Inferior parietal cortex (tissue), 1 donor: ENCODE results near the gene HIVEP3.

Experiments
- DNase-seq: peaks from one replicate; pipeline ENCODE4 v3.0.0-alpha.2; 2016; ENCODE audit errors: extremely low spot score

Gene HIVEP3

DNA sequence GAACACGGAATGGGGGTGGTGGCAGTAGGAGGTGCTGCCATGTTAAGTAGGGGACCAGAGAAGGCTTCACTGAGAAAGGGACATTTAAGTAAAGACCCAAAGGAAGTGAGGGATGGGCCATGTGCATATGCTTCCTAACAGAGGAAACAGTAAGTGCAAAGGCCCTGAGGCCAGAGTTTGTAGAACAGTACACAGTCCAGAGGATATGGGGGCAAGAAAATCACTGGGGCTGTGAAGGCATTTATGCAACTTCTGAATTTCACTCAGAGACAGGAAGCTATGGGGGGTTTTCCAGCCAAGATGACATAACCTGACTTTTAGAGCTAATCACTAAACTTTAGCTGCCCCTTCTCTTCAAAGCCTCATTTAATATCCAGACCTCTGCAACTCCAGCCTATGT lies 231.7 kb downstream of the HIVEP3 start:
- no peak for DNase-seq

DNA sequence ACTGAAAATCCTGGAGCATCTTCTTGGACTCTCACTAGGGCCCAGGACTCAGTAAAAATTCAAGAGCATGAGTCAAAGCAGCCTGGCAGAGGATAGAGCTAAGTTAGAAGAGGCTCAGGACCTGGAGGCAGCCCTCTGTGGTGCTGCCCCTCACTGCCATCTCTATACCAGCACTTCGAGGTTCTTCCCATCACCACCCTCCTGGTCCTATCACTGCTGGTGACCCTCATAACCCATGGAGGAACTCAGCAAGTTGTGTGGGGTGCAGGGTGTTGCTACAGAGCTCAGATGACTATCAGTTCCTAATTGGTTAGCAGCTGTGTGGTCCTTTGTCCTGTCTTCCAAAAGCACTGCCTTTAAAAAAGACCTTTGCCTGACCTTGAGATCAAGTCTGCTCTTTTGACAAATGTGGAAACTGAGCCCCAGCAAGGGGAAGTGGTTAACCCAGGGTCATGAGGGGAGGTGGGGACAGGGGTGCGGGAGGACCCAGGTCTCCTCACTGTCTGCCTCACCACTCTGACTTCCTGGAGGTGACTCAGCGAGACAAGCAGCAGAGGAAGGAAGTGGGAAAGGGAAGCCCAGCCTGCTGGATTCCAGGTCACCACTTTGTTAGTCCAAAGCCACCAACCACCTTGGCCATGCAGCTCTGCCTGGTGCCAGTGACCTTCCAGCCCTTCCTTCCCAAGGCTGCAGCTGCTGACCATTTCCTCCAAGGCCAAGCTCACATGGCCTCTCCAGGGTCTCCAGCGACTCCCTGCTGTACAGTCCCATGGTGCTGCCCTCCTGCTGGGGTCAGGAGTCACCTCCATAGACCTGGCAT lies 234.8 kb downstream of the HIVEP3 start:
- no peak for DNase-seq

DNA sequence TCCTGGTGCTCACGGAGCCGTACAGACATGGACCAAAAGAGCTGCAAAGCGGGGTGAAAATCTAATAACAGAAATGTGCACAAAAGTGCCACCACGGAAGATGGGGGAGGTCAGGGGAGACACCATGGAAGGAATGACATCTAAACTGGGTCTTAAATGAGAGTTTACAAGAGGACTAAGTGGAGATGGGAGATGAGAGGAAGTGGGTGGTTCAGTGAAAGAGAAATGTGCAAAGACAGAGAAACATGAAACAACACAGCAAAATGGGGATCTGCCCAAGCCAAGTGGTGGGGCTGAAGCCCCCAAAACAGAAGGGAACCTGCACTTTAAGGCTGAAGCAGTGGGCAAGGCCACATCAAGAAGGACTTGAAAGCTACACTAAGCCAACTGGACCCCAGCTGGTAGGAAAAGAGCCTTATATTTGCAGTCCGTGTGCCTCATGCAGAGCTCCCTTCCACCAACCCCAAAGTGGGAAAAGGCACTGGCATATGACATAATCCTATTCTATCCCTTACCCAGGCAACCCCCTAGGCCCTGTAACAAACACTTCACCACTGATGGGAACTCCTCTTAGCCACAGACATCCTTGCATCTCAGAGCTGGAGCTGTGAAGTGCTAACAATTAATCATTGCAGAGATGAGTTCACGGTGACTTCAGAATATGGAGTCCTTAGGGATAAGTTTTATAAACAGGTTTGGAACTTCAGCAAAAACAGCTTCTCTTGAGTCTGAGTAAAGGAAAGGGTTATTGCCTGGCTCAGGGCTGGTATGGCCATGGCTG lies 235.7 kb downstream of the HIVEP3 start:
- no peak for DNase-seq

DNA sequence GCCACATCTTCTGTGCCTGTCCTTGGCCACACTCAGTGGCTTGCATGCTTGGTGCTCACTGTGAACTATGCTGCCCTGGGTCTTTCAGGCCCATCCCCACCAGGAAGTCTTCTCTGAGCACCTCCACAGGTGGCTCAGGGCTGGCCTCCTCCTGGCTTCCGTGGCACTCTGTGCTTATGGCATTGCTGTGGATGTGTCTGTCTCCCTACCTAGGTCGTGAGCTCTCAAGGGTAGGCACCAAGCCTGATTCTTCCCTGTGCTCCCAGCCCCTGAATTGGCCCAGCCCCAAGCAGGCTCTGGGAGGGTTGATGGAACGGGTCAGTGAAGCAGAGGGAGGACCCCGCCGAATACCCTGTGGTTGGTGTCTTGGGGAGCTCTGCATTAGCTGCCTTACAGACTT lies 236.6 kb downstream of the HIVEP3 start:
- DNase-seq: no peak

DNA sequence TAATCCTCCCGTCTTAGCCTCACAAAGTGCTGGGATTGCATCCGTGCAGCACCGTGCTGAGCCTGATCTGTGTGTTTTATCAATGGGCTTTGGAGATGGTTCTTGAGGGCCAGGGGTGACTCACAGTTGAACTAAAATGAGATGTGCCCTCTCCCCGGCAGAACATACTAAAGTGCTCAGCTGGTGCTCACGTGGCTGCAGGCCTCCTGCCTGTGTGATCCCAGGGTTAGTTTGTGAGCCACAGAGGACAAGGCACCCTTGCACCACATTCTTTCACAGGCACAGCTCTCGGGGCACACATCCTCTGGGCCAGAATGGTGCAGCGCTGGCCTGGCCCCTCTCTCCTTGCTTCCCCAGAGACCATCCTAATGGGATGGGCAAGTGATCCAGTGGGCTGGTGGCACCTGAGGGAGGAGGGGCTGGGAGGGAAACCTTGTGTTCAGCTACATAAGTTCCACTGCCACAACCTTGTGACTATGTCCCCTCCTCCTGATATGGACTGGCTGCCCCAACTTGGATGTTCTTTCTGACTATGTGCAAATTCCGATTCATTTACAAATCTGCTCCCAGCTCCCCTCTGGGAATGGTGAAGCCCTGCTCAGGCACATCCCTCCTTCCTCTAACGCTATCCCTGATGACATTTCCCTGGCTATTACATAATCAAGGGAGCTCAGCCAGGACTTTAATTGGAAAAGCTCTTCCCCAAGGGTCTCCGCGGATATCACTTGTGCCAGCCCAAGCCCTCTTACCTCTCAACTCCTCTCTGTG lies 237.2 kb downstream of the HIVEP3 start:
- DNase-seq: no peak

DNA sequence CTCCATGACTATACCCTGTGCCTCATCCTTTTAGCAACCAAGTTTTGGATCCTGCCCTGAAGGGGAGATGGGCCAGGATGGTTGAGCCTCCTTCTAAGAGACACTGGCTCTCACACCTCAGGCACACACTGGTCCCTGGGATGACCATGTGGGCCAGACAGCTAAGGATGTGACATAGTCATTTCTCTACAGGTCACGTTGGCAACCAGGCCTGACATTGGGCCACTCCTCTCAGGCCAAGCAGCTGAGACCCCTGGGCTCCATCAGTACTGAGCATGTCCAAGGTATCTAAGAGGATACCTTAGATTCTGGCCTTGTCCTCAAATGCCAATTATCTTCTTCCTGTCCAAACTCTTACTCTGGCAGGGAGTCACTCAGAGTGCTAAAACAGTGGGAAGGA lies 238.7 kb downstream of the HIVEP3 start:
- DNase-seq: no peak

DNA sequence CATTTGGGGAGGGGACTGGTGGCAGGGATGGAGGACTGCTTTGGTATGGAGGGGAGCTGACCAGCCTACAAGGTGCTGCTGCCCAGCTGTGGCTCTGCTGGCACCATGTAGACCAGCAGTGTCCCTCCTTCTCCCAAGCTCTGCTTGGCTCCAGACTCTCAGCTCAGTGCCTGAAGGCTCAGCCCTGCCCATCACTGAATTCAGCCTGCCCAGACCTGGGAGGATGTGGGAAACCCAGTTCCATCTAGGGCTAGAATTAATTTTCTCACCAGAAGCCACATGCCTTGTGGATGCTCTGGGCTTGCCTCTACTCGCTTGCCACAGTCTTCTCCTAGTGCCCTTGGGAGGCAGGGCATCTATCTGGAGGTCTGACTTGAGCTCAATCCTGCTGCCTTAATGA lies 239.2 kb downstream of the HIVEP3 start:
- DNase-seq: no peak

DNA sequence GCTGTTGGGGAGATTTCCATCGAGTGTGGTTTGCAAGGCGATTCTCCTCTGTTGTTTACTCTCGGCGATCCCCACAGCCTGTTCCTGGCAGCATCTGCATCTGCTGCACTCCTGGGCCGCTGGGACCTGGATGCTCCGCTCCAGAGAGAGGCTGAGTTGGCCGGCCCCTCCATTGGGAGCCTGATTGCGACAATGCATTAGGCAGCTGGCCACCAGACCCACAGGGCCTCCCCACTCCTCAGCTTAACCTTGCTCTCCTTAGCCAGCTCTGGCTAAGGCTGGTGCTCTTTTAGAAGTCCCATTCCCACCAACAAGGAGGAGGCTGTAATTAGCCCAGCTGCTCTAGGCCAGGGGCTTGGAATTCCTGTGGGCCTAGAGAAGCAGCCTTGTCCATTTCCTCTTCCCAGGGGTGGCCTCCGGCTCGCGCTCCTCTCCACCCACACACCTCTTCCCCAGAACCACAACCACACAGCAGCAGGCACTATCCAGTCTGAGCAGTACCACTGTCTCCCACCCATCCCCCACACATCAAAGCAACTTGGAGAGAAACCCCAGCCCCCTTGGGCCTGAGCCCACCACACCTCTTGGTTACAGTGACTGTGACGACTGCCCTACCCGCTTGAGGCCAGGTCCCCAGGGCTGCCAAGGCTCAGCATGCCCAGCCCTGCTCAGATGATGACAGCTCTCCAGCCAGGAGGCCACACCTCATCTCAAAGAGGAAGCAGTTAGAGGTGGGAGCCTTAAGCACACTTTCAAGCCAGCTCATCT lies 240.4 kb downstream of the HIVEP3 start:
- no peak for DNase-seq

DNA sequence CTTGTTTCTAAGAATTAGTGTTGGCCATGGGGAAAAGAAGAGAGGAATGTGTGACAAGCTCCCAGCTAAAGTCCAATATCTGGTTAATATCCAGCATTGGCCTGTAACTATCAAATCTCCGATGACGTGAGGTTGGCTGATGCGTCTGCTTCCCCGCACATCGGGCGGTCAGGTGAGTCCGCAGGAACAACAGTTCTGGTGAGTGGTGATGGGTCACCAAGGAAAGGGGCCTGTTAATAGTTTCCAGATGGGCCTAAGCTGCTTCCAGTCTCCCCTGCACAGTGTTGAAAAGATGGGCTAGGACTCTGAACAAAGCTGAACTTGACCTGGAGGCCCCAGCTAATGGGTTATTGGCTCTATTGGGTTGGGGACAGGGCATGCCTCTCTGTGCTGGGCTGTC lies 241.1 kb downstream of the HIVEP3 start:
- no peak for DNase-seq

DNA sequence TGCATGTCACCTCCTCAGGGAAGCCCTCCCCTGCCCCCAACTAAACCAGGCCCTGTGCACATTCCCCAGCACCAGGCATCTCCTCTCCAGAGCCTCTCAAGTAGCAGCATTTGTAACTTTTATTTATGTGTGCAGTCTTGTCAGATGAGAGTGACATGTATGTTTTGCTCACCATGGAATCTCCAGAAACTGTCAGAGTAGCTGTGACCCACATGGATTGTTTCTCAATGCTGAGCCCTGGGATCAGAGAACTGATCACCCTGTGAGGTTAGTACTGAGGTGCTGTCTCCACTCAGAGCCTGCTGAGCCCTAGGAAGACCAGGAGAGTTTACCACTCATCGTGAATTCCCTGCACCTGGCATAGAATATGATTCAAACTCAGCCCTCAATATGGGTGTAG lies 243.3 kb downstream of the HIVEP3 start:
- DNase-seq: no peak

DNA sequence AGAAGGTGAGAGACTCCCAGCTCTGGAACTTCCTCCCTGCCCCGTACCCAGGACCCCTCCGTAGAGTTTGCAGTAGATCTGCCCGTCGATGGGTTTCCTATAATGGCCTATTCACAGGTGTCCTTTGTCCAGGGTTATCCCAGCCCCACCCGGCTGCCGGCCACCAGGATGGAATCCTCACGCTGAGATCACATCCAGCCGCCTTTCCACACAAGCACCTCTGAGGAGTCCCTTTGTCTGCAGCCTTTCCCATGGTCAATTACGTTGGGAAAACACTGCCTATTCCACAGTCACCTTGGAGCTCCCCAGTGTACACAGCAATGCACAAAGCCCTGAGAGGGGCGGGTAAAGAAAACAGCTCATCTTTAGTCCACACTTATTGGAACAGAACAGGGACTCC lies 244.2 kb downstream of the HIVEP3 start:
- no peak for DNase-seq

DNA sequence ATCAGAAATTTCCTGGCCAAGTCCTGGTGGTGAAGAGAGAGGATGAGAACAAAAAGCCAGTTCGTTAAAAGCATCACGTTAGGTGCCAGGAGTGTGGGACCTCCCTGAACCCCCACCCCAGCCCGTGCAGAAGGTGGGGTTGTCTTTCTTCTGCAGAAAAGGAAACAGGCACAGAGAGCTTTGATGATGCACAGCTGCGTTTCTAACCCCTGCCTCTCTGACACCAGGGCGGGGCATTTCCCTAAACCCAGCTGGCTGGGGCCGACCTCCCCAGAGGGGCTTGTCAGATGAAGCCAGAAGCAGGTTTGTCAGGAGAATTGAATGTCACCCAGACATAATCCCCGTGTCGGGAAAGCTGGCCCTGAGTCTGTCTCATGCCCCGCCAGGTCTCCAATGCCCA lies 244.9 kb downstream of the HIVEP3 start:
- no peak for DNase-seq

DNA sequence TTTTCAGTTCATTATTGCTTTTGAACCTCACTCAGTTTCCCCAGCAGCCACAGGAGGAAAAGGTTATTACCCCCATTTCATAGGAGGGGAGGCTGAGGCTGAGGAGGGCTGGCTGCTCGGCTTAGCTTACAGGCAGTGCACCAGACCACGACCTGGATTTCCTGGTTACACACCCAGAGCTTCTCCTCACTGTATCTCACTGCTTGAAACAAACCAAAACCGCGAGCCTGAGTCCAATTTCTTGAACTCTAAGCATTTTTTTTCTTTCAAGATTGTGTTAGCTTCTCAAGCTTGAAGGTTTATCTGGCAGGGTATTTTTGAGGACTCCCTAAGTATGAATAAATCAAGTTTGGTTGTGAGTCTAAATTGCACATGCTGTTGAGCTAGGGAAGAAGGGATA lies 245.3 kb downstream of the HIVEP3 start:
- DNase-seq: no peak

DNA sequence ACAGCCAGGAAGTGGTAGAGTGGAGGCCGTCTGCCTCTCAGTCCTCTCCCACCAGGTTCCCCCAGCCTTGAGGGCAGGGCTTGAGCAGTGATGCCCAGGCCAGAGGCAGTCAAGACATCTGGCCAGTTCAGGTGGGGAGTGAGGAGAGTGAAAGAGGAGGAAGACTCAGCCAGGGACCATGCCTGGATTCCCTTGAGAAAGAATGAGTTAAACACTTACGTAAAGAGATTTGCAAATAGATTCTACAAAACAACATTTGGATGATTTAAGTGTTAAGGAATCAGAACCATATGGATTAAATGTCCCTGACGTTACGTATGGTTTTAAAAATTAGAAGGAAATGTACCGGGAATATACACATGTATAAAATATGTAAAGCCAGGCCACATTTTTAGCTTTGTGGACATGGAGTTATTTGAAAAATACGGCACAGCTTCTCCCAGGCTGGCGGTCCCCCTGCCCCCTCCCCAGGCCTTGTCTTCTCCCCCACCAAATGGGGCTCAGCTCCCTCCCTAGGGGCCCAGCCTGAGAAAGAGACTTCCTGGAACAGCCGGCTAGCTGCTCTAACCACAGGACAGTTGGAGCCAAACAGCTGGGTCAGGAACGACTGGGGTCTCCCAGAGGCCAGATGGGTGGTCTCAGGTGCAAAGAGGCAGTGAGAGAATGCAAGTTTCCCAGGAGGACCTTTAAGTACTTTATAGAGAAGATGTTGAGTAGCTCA lies 245.9 kb downstream of the HIVEP3 start:
- no peak for DNase-seq

DNA sequence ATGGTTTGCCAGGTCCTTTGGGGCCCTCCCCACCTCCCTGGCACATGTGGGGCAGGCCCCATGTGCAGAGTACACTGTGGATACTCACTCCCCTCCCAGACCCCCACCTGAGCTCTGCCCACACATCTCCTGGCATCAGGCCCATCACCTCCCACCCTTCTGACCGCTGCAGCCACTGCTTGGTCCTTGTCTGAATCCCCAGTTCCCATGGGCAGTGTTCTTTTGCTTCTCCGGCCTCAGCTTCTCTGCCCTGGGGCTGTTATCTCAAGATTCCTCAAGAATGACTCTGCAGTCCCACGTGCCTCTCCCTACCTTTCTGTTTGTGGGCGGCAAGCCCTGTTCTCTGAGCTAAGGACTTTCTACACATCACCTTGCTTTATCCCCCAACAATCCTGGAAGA lies 246.5 kb downstream of the HIVEP3 start:
- no peak for DNase-seq

DNA sequence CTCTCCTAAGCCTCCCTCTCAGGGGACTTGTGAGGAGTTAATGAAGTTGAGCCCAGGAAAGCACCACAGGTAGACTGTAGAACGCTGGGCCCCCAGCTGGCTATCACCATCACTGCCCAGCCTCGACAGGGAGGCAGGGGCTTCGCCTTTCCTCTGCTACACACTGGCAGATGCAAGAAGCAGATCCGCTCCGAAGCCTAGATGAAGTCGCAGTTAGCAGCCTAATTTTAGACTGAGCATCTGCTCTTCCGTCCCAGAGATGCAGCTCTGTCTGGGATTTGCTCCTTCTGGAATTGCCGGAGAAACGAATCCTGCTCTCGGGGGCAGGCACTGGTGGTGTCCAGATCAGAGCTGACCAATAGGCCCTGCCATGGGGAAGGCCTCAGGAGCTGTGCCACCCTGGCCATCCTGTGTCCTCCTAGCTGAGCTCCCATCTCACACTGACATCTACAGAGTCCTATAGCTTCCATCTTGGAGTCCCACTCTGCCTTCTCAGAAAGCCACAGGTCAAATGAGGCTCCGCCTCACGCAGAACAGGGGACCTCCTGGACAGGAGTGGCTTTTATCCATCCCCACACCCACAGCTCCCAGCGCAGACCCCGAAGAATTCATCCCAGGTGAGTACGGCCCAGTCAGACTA lies 247.5 kb downstream of the HIVEP3 start:
- no peak for DNase-seq

DNA sequence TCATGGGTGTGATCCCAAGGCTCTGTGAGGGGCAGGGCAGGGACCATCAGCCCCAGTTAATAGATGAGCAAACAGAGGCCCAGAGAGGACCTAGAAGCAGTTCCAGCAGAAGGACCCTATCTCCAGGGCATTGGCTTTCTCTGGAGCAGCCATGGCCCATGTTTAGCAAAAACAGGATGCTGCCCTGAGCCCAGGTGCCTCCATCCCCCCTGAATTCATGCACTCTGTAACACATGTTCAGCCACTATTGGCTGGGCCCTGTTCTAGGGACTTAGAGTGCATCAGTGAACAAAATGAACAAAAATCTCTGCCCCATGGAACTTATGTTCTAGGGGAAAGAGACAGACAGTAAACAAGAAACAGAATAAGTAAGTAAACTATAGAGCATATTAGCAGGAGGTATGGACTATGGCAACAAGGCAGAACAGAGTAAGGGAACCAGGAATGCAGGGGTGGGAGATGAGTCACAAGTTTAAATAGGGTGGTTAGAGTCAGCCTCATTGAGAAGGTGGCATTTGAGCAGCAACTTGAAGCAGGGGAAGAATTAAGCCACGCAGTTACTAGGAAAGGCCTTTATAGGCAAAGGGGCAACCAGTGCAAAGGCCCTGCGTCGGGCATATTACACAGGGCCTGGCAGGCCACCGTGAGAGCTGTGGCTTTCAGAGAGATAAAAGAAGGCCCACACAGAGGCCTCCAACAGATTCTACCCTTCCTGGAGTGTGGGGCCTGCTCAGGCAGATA lies 248.3 kb downstream of the HIVEP3 start:
- no peak for DNase-seq

DNA sequence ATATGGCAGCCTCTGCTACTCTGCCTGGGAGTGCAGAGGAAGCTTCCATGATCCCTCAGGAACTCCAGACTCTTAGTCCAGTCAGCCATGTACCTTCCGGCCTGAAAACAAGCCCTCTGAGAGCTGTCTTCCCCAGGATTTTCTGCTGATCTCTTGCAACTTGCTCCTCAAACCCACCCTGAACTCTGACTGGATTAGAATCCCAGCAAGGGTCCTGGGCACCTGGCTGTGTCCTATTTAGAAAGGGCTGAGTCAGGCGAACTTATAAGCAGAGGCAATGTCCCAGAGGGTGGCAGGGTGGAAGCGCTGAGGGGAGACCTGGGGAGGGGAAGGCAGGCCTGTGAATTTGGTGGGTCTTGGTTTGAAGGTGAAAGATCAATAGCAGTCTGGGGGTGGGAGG lies 249.8 kb downstream of the HIVEP3 start:
- no peak for DNase-seq

DNA sequence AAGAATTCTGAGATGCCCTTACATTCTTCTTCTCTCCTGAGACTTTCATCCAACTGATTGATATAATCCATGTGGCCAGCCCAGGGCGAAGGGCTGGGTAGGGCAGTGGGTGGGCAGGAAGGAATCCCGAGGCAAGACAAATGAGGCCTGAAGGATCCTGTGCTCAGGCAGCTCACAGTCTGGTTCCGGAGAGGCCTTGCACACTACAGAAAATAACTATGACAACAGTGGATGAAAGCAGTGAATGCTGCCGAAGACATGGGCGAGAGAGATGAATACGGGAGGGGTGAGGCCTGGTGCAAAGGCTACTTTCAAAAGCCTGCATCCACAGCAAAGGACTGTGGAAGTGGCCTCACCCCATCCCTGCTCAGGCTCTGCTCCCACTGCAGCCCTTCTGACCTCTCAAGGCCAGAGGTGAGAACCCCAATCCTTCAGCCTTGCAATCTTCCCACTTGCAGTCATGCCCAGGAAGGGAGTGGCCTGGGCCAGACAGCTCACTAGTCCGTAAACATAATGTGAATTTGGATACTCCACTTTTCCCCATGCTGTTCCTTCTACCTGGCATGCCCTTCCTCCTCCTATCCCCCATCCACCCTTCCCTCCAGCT lies 250.6 kb downstream of the HIVEP3 start:
- no peak for DNase-seq
